ENCODE results near the gene TBC1D19.

GRCh38 chr4:26765515-26765914 is 181.6 kb downstream of the TBC1D19 start:
- no peak for TF ChIP-seq CTCF (conservative IDR thresholded peaks at IDR 0.05; ENCODE audit: low read depth, low read length)
- no peak for TF ChIP-seq MAFK (IDR thresholded peaks at IDR 0.05; ENCODE audit: low read depth, low read length)
- no peak for TF ChIP-seq POLR2A (IDR thresholded peaks at IDR 0.05; ENCODE audit: low read depth, low read length)
- no peak for TF ChIP-seq RFX5 (IDR thresholded peaks at IDR 0.05; ENCODE audit: low read depth, low read length)

All from IMR-90 (cell line).